Lower leg skin (tissue), 4 donors: ENCODE results near the gene PPP1R12A. TPM values are rescaled to one million over a fixed set of nuclear protein-coding genes. Genes with fewer than 3 reads are reported as not detected.

ENCODE experiments used
- DNase-seq, 2 donors: peaks; one replicate each; pipeline ENCODE4 v3.0.0-alpha.2; 2019; ENCODE audit warnings: low spot score in 2 of 2
- H3K4me3 ChIP-seq: fragments of 200-600 bp; sonication (generic); 2 replicates; pipeline ENCODE4 v1.5.1; 2017; ENCODE audit warnings: mild to moderate bottlenecking, low read depth; ENCODE audit not compliant: poor library complexity, severe bottlenecking
- POLR2A ChIP-seq, 2 donors: fragments of 450-650 bp; IDR thresholded peaks; one replicate each; pipeline ENCODE4 v1.6.1; 2016 to 2017; ENCODE audit warnings: antibody characterized with exemption in 2 of 2, mild to moderate bottlenecking in 1 of 2, moderate library complexity in 1 of 2
- WGBS, 2 donors: methylation state at CpG; one replicate each; pipeline ENCODE4 v1.1.5; 2018; 5-methylcytosine and 5-hydroxymethylcytosine counted together
- intact Hi-C: fragments of 100-400 bp; cut with DNase I; formaldehyde crosslinking; loops from one replicate; pipeline ENCODE4 v1.15.0; 2023; ENCODE audit warnings: low total_unique reads
- total RNA-seq, 4 donors: library from RNA; depleted of rRNA; stranded (reverse); fragments of >200 nt; gene quantifications; one replicate each; pipeline ENCODE4 v1.1.0, GENCODE V29; 2016
- TF ChIP-seq, protein P1 (sequence below), 3 donors: fragments of 450-650 bp; IDR thresholded peaks; one replicate each; pipeline ENCODE4 v1.5.1; 2016; ENCODE audit warnings: antibody characterized with exemption in 3 of 3, mild to moderate bottlenecking in 3 of 3, moderate library complexity in 2 of 3

PPP1R12A gene
- total RNA-seq, 4 donors from 2014 or later = 47.6 to 64.1 (median 56.6) TPM

DNA sequence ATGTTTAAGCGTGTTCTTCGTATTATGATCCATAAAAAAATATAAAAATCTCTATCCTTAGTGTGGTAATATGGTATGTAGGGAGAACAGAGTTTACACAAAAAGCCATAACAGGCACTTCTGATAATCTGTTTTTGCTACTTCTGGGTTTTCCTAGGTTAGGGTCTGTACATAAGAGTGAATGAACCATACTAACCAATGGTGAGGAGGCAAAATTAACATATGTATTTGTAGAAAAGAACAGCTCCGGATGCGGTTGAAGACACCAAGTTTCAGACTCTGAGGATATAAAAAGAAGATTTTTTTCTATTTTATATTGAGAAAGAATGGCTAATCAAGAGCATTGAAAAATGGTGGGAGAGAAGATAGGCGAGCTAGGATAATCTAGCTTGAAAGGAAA lies 40.2 kb upstream of the PPP1R12A start:
- WGBS, 2 donors = 83 to 91% methylated on average over 5 of the region's 5 CpGs
- intact Hi-C loops = no loop called here
- H3K4me3 ChIP-seq = no peak overlapping the region
- no peak for TF ChIP-seq POLR2A (IDR thresholded peaks at IDR 0.05)
- TF ChIP-seq, protein P1, sequence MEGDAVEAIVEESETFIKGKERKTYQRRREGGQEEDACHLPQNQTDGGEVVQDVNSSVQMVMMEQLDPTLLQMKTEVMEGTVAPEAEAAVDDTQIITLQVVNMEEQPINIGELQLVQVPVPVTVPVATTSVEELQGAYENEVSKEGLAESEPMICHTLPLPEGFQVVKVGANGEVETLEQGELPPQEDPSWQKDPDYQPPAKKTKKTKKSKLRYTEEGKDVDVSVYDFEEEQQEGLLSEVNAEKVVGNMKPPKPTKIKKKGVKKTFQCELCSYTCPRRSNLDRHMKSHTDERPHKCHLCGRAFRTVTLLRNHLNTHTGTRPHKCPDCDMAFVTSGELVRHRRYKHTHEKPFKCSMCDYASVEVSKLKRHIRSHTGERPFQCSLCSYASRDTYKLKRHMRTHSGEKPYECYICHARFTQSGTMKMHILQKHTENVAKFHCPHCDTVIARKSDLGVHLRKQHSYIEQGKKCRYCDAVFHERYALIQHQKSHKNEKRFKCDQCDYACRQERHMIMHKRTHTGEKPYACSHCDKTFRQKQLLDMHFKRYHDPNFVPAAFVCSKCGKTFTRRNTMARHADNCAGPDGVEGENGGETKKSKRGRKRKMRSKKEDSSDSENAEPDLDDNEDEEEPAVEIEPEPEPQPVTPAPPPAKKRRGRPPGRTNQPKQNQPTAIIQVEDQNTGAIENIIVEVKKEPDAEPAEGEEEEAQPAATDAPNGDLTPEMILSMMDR (IDR thresholded peaks at IDR 0.05) = no peak
- no peak for DNase-seq

DNA sequence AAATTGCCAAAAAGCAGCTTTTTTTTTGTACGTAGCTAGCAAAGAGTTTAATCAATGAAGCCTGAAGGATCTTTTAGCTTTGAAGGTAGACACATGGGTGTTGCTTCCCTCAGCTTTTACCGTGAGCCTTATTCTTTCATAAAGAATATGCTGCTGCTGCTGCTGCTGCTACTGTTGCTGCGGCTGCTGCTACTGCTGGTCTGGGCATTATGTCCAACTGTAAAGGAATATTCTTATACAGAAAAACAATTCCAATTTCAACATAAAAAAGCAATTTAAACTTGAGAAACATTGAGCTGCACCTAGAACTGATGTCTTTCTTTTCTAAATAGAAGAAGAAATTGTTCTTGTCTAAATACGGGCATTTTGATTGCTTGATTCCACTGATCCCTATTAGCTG lies 38.9 kb upstream of the PPP1R12A start:
- intact Hi-C loops = no loop called here
- no peak for TF ChIP-seq POLR2A (IDR thresholded peaks at IDR 0.05)
- TF ChIP-seq, protein P1 (IDR thresholded peaks at IDR 0.05) = no peak
- no peak for DNase-seq
- whole genome bisulfite sequencing, 2 donors = 68 to 70% methylated on average over 4 of the region's 4 CpGs
- no peak overlapping the region for H3K4me3 ChIP-seq

DNA sequence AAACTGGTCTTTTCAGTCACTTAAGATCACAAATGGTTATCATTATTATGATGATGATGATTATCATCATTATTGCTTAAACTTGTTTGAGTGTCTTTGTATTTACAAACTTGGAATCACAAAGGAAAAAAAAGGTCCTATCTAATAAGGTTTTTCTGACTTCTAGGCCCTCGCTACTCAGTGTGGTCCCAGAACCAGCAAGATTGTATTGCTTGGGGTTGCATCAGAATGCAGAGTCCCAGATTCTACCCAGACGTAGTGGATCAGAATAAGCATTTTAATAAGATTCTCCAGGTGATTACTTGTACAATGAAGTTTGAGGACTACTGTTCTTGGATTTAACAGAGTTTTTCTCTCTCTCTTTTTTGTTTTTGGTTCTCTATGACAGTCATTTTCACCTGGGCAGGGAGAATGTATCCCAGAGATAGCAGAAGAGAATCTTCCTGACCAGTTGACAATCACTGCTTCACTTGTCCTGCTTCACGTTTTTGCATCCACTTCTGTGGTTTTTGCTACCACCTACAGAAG lies 29.3 kb upstream of the PPP1R12A start:
- TF ChIP-seq, protein P1 (IDR thresholded peaks at IDR 0.05) = no peak
- no peak for TF ChIP-seq POLR2A (IDR thresholded peaks at IDR 0.05)
- no peak overlapping the region for H3K4me3 ChIP-seq
- WGBS, 2 donors = 80 to 81% methylated on average over 3 of the region's 3 CpGs
- no peak for DNase-seq
- intact Hi-C loops = no loop called here

DNA sequence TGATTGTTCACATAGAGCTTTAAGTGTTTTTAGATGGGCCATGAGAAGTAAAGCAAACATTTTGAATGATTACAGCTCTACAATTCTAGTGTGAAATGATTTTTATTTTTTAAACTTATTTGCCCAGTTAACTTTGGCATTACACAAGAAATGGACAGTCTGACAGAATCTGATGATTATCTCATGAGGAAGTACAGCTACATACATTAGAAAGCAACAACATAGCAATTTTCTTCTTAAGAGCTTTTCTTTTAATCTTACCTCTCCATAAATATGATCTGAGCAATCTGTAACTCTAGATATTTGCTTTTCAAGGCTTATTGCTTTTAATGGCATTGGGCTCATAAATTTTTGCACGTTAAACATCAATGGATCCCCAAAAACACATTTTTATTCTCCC lies 26.5 kb upstream of the PPP1R12A start:
- no peak for DNase-seq
- WGBS, 2 donors = 69 to 79% methylated on average over 1 of the region's 1 CpG

DNA sequence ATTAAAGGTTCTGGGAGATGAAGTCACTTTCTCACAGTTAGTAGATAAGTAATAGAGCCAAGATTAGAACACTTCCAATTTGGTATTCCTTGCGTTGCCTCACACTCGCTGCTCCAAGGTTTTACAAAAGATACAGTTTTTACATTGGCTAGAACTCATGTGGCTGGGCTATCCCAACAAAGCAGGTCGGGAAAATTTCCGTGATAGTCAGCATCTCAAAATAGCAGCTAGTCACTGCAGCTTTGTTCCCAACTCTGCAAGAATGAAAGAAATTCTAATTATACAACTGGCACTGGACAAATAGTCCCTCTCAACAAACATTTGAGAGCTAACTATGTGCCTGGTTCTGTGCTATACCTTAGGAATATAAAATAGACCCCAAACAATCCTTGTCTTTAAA lies 24.6 kb upstream of the PPP1R12A start:
- intact Hi-C loops = no loop called here
- H3K4me3 ChIP-seq = no peak overlapping the region
- TF ChIP-seq POLR2A (IDR thresholded peaks at IDR 0.05) = no peak
- TF ChIP-seq, protein P1 (IDR thresholded peaks at IDR 0.05) = no peak
- WGBS, 2 donors = 68 to 77% methylated on average over 4 of the region's 4 CpGs
- no peak for DNase-seq

More for the DNA sequence above, 26.5 kb upstream of the PPP1R12A start:
- intact Hi-C loops = no loop called here
- no peak overlapping the region for H3K4me3 ChIP-seq
- TF ChIP-seq, protein P1 (IDR thresholded peaks at IDR 0.05) = no peak
- no peak for TF ChIP-seq POLR2A (IDR thresholded peaks at IDR 0.05)

DNA sequence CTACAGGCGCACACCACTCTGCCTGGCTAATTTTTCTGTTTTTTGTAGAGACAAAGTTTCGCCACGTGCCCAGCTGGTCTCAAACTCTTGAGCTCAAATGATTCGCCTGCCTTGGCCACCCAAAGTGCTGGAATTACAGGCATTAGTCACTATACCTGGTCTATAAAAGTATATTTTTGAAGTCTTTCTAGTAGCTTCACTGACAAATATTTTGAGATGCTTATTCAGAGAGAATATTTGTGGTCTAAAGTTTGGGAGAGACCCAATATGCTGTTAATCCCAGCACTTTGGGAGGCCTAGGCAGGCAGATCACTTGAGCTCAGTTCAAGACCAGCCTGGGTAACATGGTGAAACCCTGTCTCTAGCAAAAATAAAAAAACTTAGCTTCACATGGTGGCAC lies 22.0 kb upstream of the PPP1R12A start:
- no peak for TF ChIP-seq POLR2A (IDR thresholded peaks at IDR 0.05)
- TF ChIP-seq, protein P1 (IDR thresholded peaks at IDR 0.05) = no peak
- intact Hi-C loops = no loop called here
- H3K4me3 ChIP-seq = no peak overlapping the region
- WGBS, 2 donors = 91 to 96% methylated on average over 4 of the region's 4 CpGs
- DNase-seq = no peak
